Endothelial cell of umbilical vein (primary cell): Measurements from ENCODE around the gene ACSL6. TPM values are rescaled to one million over a fixed set of nuclear protein-coding genes. Genes with fewer than 3 reads are reported as not detected.

Experiments used
- BruUV-seq: library from RNA; stranded (reverse); fragments of 400-500 nt; replicated peaks from 2 replicates; lab custom pipeline; 2021; lab: Mats Ljungman, UMichigan
- CTCF ChIA-PET: fragments of 300-600, 350-600 bp; sonication (Branson Sonifier 250); formaldehyde crosslinking; loops from one replicate; lab custom pipeline; 2021; ENCODE audit warnings: antibody characterized with exemption, inconsistent platforms; lab: Charles Lee
- POLR2A ChIA-PET: fragments of 300-600, 350-600 bp; sonication (Branson Sonifier 250); formaldehyde crosslinking; loops from one replicate; lab custom pipeline; 2021; ENCODE audit warnings: antibody characterized with exemption, inconsistent platforms; lab: Charles Lee
- DNase-seq: peaks from one replicate; pipeline ENCODE4 v3.0.0-alpha.2; 2011; ENCODE audit warnings: low read depth, low spot score
- FAIRE-seq: peaks from 2 replicates; lab custom pipeline; 2011; peaks lifted over from hg19 to GRCh38; lab: Jason Lieb, UNC
- H2AFZ ChIP-seq: 2 replicates; pipeline ENCODE4 v1.6.0; 2012; ENCODE audit warnings: low read depth, low read length, control low read depth, inconsistent platforms
- H3K27ac ChIP-seq: 2 replicates; pipeline ENCODE4 v1.5.1; 2011; ENCODE audit warnings: low read depth, mild to moderate bottlenecking, control low read depth, low read length, moderate library complexity; ENCODE audit not compliant: insufficient read depth
- H3K27me3 ChIP-seq, 2 experiments: 2 replicates each; pipeline versions ENCODE4 v1.6.0 to v1.6.1; 2011; ENCODE audit warnings: low read length in 2 of 2, mixed read lengths in 1 of 2; ENCODE audit not compliant: control insufficient read depth in 2 of 2, insufficient read depth in 2 of 2
- H3K36me3 ChIP-seq, 2 experiments: 2 replicates in 1 of 2; 3 replicates in 1 of 2; pipeline ENCODE4 v1.5.1; 2011; ENCODE audit warnings: low read length in 2 of 2, mild to moderate bottlenecking in 1 of 2, moderate library complexity in 1 of 2; ENCODE audit not compliant: control insufficient read depth in 2 of 2, insufficient read depth in 2 of 2; ENCODE audit errors: extremely low read depth in 1 of 2
- H3K4me1 ChIP-seq: 3 replicates; pipeline ENCODE4 v1.5.1; 2011; ENCODE audit warnings: mild to moderate bottlenecking, low read length; ENCODE audit not compliant: control insufficient read depth, insufficient read depth; ENCODE audit errors: extremely low read depth
- H3K4me2 ChIP-seq: 2 replicates; pipeline ENCODE4 v1.6.1; 2011; ENCODE audit warnings: low read length, control low read depth, mixed read lengths; ENCODE audit not compliant: insufficient read depth
- H3K4me3 ChIP-seq, 3 experiments: fragments of 200-600 bp in 1 of 3; sonication (generic), shearing (Covaris generic) in 1 of 3; replicated peaks in 1 of 3; 2 replicates each; pipeline ENCODE4 v1.5.1; 2011 to 2016; ENCODE audit warnings: control low read depth in 3 of 3, low read length in 3 of 3, mild to moderate bottlenecking in 2 of 3, inconsistent platforms in 1 of 3, low read depth in 1 of 3, moderate library complexity in 1 of 3; ENCODE audit not compliant: insufficient read depth in 1 of 3
- H3K79me2 ChIP-seq: 2 replicates; pipeline ENCODE4 v1.6.0; 2012; ENCODE audit warnings: low read length, inconsistent platforms; ENCODE audit not compliant: control insufficient read depth, insufficient read depth
- H3K9ac ChIP-seq: replicated peaks from 2 replicates; pipeline ENCODE3; 2011; ENCODE audit warnings: low read length, control low read depth; ENCODE audit not compliant: insufficient read depth; ENCODE audit errors: extremely low read depth
- H3K9me1 ChIP-seq: replicated peaks from 3 replicates; pipeline ENCODE4 v1.6.0; 2011; ENCODE audit warnings: mild to moderate bottlenecking, low read length; ENCODE audit not compliant: control insufficient read depth, insufficient read depth; ENCODE audit errors: extremely low read depth
- H3K9me3 ChIP-seq: replicated peaks from 2 replicates; pipeline ENCODE4 v1.5.1; 2012; ENCODE audit warnings: low read length, inconsistent platforms; ENCODE audit not compliant: control insufficient read depth, insufficient read depth
- H4K20me1 ChIP-seq: replicated peaks from 2 replicates; pipeline ENCODE3; 2011; ENCODE audit warnings: mild to moderate bottlenecking, low read length; ENCODE audit not compliant: control insufficient read depth, insufficient read depth; ENCODE audit errors: extremely low read depth
- EZH2 ChIP-seq: IDR thresholded peaks from 2 replicates; pipeline ENCODE4 v1.6.1; 2012; ENCODE audit warnings: borderline replicate concordance, low read depth, mild to moderate bottlenecking, moderate library complexity, low read length, inconsistent platforms; ENCODE audit not compliant: severe bottlenecking
- FOS ChIP-seq: IDR thresholded peaks from 2 replicates; pipeline ENCODE4 v1.6.1; 2011; ENCODE audit warnings: mild to moderate bottlenecking, low read length, moderate library complexity, borderline replicate concordance; ENCODE audit not compliant: insufficient read depth
- GATA2 ChIP-seq: IDR thresholded peaks from 2 replicates; pipeline ENCODE4 v1.7.0; 2011; ENCODE audit warnings: low read depth, mild to moderate bottlenecking, moderate library complexity, mixed read lengths, low read length; ENCODE audit not compliant: insufficient read length, insufficient read depth
- JUN ChIP-seq: IDR thresholded peaks from 2 replicates; pipeline ENCODE4 v1.6.1; 2011; ENCODE audit warnings: borderline replicate concordance, low read depth; ENCODE audit not compliant: insufficient read length, insufficient read depth
- MYC ChIP-seq: IDR thresholded peaks from one replicate; pipeline ENCODE4 v1.6.1; 2011; ENCODE audit warnings: mild to moderate bottlenecking, low read depth, low read length
- POLR2A ChIP-seq: IDR thresholded peaks from 2 replicates; pipeline ENCODE4 v1.6.1; 2012; ENCODE audit warnings: low read depth, mild to moderate bottlenecking, control low read depth, low read length
- POLR2AphosphoS5 ChIP-seq: IDR thresholded peaks from 2 replicates; pipeline ENCODE4 v1.6.1; 2012; ENCODE audit warnings: low read depth, mild to moderate bottlenecking, control low read depth, low read length, moderate library complexity; ENCODE audit not compliant: insufficient read depth
- dilution Hi-C: fragments of 300-500 bp; cut with MboI; formaldehyde crosslinking; loops from one replicate; pipeline ENCODE4 v1.15.0; 2019; ENCODE audit warnings: low sequenced_read_pairs; ENCODE audit not compliant: extremely low pct_ligation_motif_present
- intact Hi-C: fragments of 100-400 bp; cut with micrococcal nuclease; formaldehyde crosslinking; loops from one replicate; pipeline ENCODE4 v1.10.0; 2022
- polyA plus RNA-seq, 4 experiments: library from polyadenylated mRNA; depleted of rRNA in 3 of 4; stranded (reverse) in 3 of 4; unstranded in 1 of 4; fragments of >200 nt; gene quantifications; 2 replicates each; pipeline versions ENCODE4 v1.2.1 to v1.2.3, GENCODE V29; 2011 to 2012; ENCODE audit warnings: missing spikeins in 1 of 4
- total RNA-seq: library from RNA; stranded (reverse); gene quantifications from 2 replicates; pipeline ENCODE4 v1.2.3, GENCODE V29; 2021
- TF ChIP-seq, protein P1 (sequence below), 2 donors: IDR thresholded peaks; 1 replicate in 1 of 2; 2 replicates in 1 of 2; pipeline ENCODE4 v1.5.1; 2011; ENCODE audit warnings: low read length in 2 of 2, mild to moderate bottlenecking in 2 of 2, moderate library complexity in 2 of 2, control low read depth in 1 of 2, inconsistent platforms in 1 of 2, low read depth in 1 of 2; ENCODE audit not compliant: insufficient read depth in 1 of 2; ENCODE audit errors: extremely low read depth in 1 of 2
- TF ChIP-seq, protein P2 (sequence below): IDR thresholded peaks from 2 replicates; pipeline ENCODE4 v1.6.1; 2011; ENCODE audit not compliant: insufficient read depth, insufficient read length

ACSL6 gene
- total and polyA plus RNA-seq, 2 donors (not counting 3 experiments of a cell fraction or from before 2014, with no cell fraction given) = not detected

DNA sequence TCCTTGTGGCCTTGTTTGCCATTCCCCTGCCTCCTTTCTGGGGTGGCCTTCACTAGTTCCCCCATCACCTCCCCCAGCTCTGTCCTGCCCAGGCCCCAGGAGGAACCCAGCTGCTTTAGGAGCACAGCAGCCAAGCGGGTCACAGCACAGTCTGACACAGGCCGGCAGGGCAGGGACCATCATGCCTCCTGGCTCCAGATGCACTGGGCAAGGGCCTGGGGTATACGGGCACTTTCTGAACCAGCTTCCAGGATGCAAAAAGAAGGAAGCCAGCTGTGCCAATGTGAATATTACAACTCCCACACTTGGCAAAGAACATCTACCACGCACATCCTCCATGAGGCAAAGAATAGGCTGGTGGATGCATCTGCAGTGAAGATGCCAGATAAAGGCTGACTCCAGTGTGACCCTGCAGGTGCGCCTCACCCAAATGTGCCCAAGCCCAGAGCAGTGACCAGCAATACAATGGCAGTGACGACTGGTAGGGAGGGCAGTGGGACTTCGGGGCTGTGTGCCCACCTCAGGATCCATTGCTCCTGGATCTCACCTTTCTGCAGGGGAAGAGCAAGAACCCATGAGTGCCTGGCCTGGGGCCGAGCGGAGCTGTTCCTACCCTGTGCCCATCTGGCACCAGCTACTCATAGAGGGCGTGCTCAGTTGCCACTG is 42.7 kb upstream of the ACSL6 start:
- no TSS peak for BruUV-seq
- no peaks in the 10 kb centered on the region for H3K9me1 ChIP-seq
- no peak overlapping the region for H2AFZ ChIP-seq
- no peak overlapping the region for H3K4me2 ChIP-seq
- no peaks in the 10 kb centered on the region for H3K79me2 ChIP-seq
- POLR2A ChIA-PET = no interaction called here
- FAIRE-seq (no peak), DNase-seq (no peak)
- CTCF ChIA-PET = interaction anchor here (1.9 kb wide), 1 partner anchor 9 kb away, joined by 4 read pairs; no protein-coding TSS in a partner anchor
- no peak overlapping the region for H3K4me3 ChIP-seq
- H3K9me3 ChIP-seq = no peaks in the 10 kb centered on the region
- dilution Hi-C loops (no loop called here), intact Hi-C loops (no loop called here)
- TF ChIP-seq POLR2AphosphoS5 = no peak
- TF ChIP-seq POLR2A = no peak
- TF ChIP-seq, protein P1, sequence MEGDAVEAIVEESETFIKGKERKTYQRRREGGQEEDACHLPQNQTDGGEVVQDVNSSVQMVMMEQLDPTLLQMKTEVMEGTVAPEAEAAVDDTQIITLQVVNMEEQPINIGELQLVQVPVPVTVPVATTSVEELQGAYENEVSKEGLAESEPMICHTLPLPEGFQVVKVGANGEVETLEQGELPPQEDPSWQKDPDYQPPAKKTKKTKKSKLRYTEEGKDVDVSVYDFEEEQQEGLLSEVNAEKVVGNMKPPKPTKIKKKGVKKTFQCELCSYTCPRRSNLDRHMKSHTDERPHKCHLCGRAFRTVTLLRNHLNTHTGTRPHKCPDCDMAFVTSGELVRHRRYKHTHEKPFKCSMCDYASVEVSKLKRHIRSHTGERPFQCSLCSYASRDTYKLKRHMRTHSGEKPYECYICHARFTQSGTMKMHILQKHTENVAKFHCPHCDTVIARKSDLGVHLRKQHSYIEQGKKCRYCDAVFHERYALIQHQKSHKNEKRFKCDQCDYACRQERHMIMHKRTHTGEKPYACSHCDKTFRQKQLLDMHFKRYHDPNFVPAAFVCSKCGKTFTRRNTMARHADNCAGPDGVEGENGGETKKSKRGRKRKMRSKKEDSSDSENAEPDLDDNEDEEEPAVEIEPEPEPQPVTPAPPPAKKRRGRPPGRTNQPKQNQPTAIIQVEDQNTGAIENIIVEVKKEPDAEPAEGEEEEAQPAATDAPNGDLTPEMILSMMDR (IDR thresholded peaks at IDR 0.05; ENCODE audit: extremely low read depth in 1 of 2, insufficient read depth in 1 of 2, low read depth in 1 of 2, low read length in 2 of 2) = no peak
- TF ChIP-seq FOS = no peak
- no peak for TF ChIP-seq JUN
- TF ChIP-seq, protein P2, sequence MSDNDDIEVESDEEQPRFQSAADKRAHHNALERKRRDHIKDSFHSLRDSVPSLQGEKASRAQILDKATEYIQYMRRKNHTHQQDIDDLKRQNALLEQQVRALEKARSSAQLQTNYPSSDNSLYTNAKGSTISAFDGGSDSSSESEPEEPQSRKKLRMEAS = no peak
- no peak for TF ChIP-seq GATA2
- no peak for TF ChIP-seq MYC
- no peak for TF ChIP-seq EZH2
- H3K4me1 ChIP-seq = no peaks in the 10 kb centered on the region
- no peaks in the 10 kb centered on the region for H4K20me1 ChIP-seq
- H3K27me3 ChIP-seq = peaks cover 0 to 3% of the 10 kb centered on the region in 2 experiments
- no peak overlapping the region for H3K9ac ChIP-seq
- H3K27ac ChIP-seq = no peak overlapping the region
- H3K36me3 ChIP-seq = no peaks in the 10 kb centered on the region
